Measurements from ENCODE around the gene CRYGN. TPM values are rescaled to one million over a fixed set of nuclear protein-coding genes. Genes with fewer than 3 reads are reported as not detected.

Gene CRYGN
- total and polyA plus RNA-seq, 2 of the 13 experiments (the other 11 are each of a cell fraction or from before 2014, with no cell fraction given) = 0.11 TPM; not detected in 1

GRCh38 chr7:151397026-151397425 is 42.9 kb downstream of the CRYGN start:
- CTCF ChIA-PET (ENCODE audit: low intra/inter-chr PET ratio, low total read pairs) = no interaction called here
- ATAC-seq = no peak
- WGBS (ENCODE audit: low lambda C conversion rate) = 67% methylated on average over 5 of the region's 13 CpGs
- no peak for TF ChIP-seq ZNF543 (CRISPR knock-in tag; IDR thresholded peaks at IDR 0.05)
- TF ChIP-seq ZNF670 (CRISPR knock-in tag; IDR thresholded peaks at IDR 0.05; ENCODE audit: borderline replicate concordance) = no peak
- TF ChIP-seq, protein P1, sequence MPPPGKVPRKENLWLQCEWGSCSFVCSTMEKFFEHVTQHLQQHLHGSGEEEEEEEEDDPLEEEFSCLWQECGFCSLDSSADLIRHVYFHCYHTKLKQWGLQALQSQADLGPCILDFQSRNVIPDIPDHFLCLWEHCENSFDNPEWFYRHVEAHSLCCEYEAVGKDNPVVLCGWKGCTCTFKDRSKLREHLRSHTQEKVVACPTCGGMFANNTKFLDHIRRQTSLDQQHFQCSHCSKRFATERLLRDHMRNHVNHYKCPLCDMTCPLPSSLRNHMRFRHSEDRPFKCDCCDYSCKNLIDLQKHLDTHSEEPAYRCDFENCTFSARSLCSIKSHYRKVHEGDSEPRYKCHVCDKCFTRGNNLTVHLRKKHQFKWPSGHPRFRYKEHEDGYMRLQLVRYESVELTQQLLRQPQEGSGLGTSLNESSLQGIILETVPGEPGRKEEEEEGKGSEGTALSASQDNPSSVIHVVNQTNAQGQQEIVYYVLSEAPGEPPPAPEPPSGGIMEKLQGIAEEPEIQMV (CRISPR knock-in tag; IDR thresholded peaks at IDR 0.05; ENCODE audit: low read depth) = no peak
- no peak for TF ChIP-seq ZNF878 (CRISPR knock-in tag; IDR thresholded peaks at IDR 0.05)
- TF ChIP-seq ZNF180 (CRISPR knock-in tag; IDR thresholded peaks at IDR 0.05; ENCODE audit: borderline replicate concordance, low read depth) = no peak
- TF ChIP-seq ZNF3 (CRISPR knock-in tag; IDR thresholded peaks at IDR 0.05) = no peak
- TF ChIP-seq JUNB (CRISPR knock-in tag; IDR thresholded peaks at IDR 0.05; ENCODE audit: borderline replicate concordance) = no peak
- H3K9me3 ChIP-seq (ENCODE audit: low read length) = no peaks in the 10 kb centered on the region
- in situ Hi-C loops (cut with HindIII; ENCODE audit: extremely low pct_ligation_motif_present, low pct_unique_long_range_greater_than_20kb) (no loop called here), intact Hi-C loops (cut with micrococcal nuclease; ENCODE audit: unreplicated experiment) (no loop called here)
- H3K79me2 ChIP-seq (ENCODE audit: insufficient read depth, low read length) = no peaks in the 10 kb centered on the region
- H3K4me3 ChIP-seq (replicated peaks in 1 of 3; ENCODE audit: insufficient read depth in 1 of 3, low read depth in 2 of 3, low read length in 3 of 3) = no peak overlapping the region
- FAIRE-seq = no peak
- peaks cover 7 to 72% of the 10 kb centered on the region in 2 experiments; a peak in 3 of 5 replicates for H3K27me3 ChIP-seq (ENCODE audit: control insufficient read depth in 1 of 2, insufficient read depth in 2 of 2, low read length in 2 of 2)
- no peaks in the 10 kb centered on the region for H4K20me1 ChIP-seq (ENCODE audit: insufficient read depth, low read length)
- peaks cover 13% of the 10 kb centered on the region for H3K4me1 ChIP-seq (ENCODE audit: insufficient read depth, low read length)
- H3K9ac ChIP-seq (ENCODE audit: insufficient read depth, low read depth, low read length) = no peak overlapping the region
- POLR2A ChIA-PET = no interaction called here
- H3K4me2 ChIP-seq (ENCODE audit: low read depth, low read length) = no peak overlapping the region
- BruUV-seq (replicated peaks) = no TSS peak
- H3K36me3 ChIP-seq (replicated peaks in 1 of 2; ENCODE audit: control insufficient read depth in 1 of 2, insufficient read depth in 2 of 2, low read length in 2 of 2) = no peaks in the 10 kb centered on the region
- H3K27ac ChIP-seq (ENCODE audit: extremely low read length, insufficient read depth, low read length) = no peak overlapping the region
- no peak overlapping the region for H2AFZ ChIP-seq (ENCODE audit: low read length)
- DNase-seq (ENCODE audit: low spot score) = no peak

- 7% methylated on average over 3 of the region's 10 CpGs for WGBS (ENCODE audit: low lambda C conversion rate)
- no peak overlapping the region for H3K27ac ChIP-seq (ENCODE audit: extremely low read length, insufficient read depth, low read length)
- no peak overlapping the region for H3K4me2 ChIP-seq (ENCODE audit: low read depth, low read length)
- no peak for DNase-seq (ENCODE audit: low spot score)
- FAIRE-seq = no peak
- H3K4me1 ChIP-seq (ENCODE audit: insufficient read depth, low read length) = peaks cover 13% of the 10 kb centered on the region
- ChIA-PET CTCF (ENCODE audit: low intra/inter-chr PET ratio, low total read pairs) (no interaction called here), POLR2A (no interaction called here)
- no peaks in the 10 kb centered on the region for H3K9me3 ChIP-seq (ENCODE audit: low read length)
- no peak for TF ChIP-seq MBD4 (IDR thresholded peaks at IDR 0.05; ENCODE audit: borderline replicate concordance, low read length)
- no peak for TF ChIP-seq MAX (IDR thresholded peaks at IDR 0.05)
- TF ChIP-seq GFI1 (CRISPR knock-in tag; IDR thresholded peaks at IDR 0.05; ENCODE audit: borderline replicate concordance) = no peak
- TF ChIP-seq ZNF841 (CRISPR knock-in tag; IDR thresholded peaks at IDR 0.05; ENCODE audit: borderline replicate concordance) = no peak
- no peak for TF ChIP-seq CBX2 (IDR thresholded peaks at IDR 0.05; ENCODE audit: low read depth, low read length)
- TF ChIP-seq CBX2 (CRISPR knock-in tag; IDR thresholded peaks at IDR 0.05; ENCODE audit: low read depth) = no peak
- no peak for TF ChIP-seq FLYWCH1 (CRISPR knock-in tag; IDR thresholded peaks at IDR 0.05)
- no peak for TF ChIP-seq SP140L (CRISPR knock-in tag; IDR thresholded peaks at IDR 0.05; ENCODE audit: borderline replicate concordance)
- intact Hi-C loops (cut with micrococcal nuclease; ENCODE audit: unreplicated experiment) (no loop called here), in situ Hi-C loops (cut with HindIII; ENCODE audit: extremely low pct_ligation_motif_present, low pct_unique_long_range_greater_than_20kb) (no loop called here)
- H4K20me1 ChIP-seq (ENCODE audit: insufficient read depth, low read length) = no peaks in the 10 kb centered on the region
- H3K36me3 ChIP-seq (replicated peaks in 1 of 2; ENCODE audit: control insufficient read depth in 1 of 2, insufficient read depth in 2 of 2, low read length in 2 of 2) = no peaks in the 10 kb centered on the region
- H3K27me3 ChIP-seq (ENCODE audit: control insufficient read depth in 1 of 2, insufficient read depth in 2 of 2, low read length in 2 of 2) = peaks cover 7 to 77% of the 10 kb centered on the region in 2 experiments; a peak in 3 of 5 replicates
- BruUV-seq (replicated peaks) = no TSS peak
- ATAC-seq = no peak
- no peaks in the 10 kb centered on the region for H3K79me2 ChIP-seq (ENCODE audit: insufficient read depth, low read length)
- H3K9ac ChIP-seq (ENCODE audit: insufficient read depth, low read depth, low read length) = no peak overlapping the region
- no peak overlapping the region for H2AFZ ChIP-seq (ENCODE audit: low read length)
- H3K4me3 ChIP-seq (replicated peaks in 1 of 3; ENCODE audit: insufficient read depth in 1 of 3, low read depth in 2 of 3, low read length in 3 of 3) = no peak overlapping the region
Measured at GRCh38 chr7:151396328-151396970, 43.5 kb downstream of the CRYGN start.
